Muscle of arm (tissue), 12 donors: ENCODE results near the gene TAF3. TPM values are rescaled to one million over a fixed set of nuclear protein-coding genes. Genes with fewer than 3 reads are reported as not detected.
"Not testable (repeated sequence)": the region's sequence is repeated elsewhere in the genome, so short reads cannot be mapped to it uniquely, and the experiment has no call there.

Experiments
- DNase-seq: peaks from one replicate; pipeline ENCODE4 v3.0.0-alpha.2; 2013
- polyA plus RNA-seq, 12 donors: library from polyadenylated mRNA; unstranded; fragments of 120-200 nt; gene quantifications; one replicate each; pipeline ENCODE4 v1.2.1, GENCODE V29; 2013; ENCODE audit not compliant: insufficient read length in 12 of 12

Gene TAF3
- polyA plus RNA-seq, 12 donors: 5.3 to 10.7 (median 5.8) TPM; not detected in 1

GRCh38 chr10:7971949-7972348 is 153.6 kb downstream of the TAF3 start:
- DNase-seq: no peak

- DNase-seq: no peak
Observed at GRCh38 chr10:7972367-7972766, 154.1 kb downstream of the TAF3 start.

DNA sequence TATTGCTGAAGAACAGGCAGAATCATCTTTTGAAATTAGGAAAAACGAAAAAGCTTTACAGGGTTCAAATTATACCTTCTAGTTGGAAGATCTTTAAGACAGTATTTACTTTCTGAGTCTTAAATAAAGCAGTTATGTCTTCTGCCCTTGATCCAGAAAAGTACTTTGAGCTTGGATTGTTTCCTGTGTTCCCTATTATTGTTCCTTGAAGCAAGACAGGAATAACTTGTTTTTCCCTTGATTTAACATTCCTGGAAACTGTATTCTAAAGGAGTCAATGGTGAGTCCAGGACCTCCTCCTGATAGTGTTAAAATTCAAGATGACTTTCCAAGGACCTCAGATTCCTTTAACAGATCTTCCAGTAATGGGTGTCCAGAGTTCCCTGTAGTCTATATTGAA is 161.9 kb downstream of the TAF3 start:
- DNase-seq: no peak

DNA sequence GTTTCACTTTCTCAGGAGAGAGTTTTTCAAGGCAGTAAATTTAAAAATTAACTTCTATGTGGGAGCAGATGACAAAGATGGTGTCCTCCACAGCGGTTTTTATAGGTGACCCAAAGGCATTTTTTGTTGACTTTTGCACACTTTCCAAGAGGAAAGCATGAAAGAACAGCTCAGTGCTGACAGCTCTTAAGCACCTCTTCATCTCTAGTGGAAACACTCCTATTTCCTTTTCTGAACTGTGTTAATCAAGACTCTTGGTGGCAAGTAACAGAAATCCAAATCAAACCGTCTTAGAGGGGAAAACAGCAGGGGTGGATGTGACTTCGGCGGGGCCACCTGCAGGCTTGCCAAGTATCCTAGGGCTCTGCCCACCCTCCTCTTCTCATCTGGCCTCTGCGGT is 164.4 kb downstream of the TAF3 start:
- no peak for DNase-seq

GRCh38 chr10:7984325-7984724 is 166.0 kb downstream of the TAF3 start:
- no peak for DNase-seq

DNA sequence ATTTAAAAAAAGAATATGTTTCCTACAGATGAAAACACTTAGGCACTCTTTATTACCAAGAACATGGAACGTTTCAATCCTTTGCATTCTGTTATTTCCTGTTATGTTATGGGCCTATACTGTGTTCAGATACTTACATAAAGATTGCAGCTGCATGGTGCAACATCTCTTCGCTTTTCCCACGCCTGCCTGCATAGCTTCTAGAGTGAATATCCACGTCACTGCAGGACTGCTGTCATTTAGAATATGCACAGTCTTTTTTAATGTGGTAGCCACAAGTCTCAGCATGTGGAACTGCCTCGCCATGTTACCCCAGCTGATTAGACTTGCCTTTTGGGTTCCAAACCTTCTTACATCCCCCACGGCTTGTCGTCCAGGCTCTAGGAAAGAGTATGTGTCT is 166.6 kb downstream of the TAF3 start:
- no peak for DNase-seq

- DNase-seq: no peak
Observed at GRCh38 chr10:7986851-7987250, 168.5 kb downstream of the TAF3 start.

- no peak for DNase-seq
Observed at GRCh38 chr10:7988989-7989388, 170.7 kb downstream of the TAF3 start.

DNA sequence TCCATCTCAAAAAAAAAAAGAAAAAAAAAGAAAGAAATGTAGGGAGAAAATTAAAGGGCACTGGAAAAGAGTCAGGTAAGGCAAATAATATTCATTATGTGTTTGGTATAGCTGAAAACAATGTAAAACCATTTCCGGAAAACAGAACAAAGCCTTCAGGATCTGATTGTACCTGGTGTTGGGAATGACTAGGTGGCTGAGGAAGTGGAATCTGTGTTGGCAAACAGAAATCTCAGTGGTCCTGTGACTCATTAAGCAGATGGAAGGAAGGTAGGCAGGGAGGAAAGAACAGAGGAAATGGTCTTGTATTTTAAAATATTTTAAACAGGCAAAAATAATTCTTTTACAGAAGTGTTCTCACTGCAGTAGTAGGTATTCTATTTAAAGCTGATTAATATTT is 180.5 kb downstream of the TAF3 start:
- DNase-seq: no peak

DNA sequence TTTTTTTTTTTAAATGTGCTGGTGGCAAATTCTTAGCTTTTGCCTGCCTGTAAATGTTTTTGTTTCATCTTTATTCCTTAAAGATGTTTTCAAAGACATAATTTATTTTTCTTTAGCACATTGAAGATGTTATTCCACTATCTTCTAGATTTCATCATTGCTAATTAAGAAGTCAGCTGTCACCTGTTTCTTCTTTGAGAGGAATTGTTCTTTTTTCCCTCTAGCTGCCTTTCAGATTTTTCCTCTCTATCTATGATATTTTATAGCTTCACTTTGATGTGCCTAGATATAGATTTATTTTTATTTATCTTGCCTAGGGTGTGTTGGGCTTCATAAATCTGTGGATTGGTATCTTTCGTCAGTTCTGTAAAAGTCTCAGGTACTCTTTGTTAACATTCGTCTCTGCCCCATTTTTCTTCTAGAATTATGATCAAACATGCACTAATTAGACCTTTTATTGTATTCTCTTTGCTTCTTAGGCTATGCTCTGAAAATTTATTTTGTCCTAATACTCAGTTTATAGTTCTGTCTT is 186.2 kb downstream of the TAF3 start:
- no peak for DNase-seq

DNA sequence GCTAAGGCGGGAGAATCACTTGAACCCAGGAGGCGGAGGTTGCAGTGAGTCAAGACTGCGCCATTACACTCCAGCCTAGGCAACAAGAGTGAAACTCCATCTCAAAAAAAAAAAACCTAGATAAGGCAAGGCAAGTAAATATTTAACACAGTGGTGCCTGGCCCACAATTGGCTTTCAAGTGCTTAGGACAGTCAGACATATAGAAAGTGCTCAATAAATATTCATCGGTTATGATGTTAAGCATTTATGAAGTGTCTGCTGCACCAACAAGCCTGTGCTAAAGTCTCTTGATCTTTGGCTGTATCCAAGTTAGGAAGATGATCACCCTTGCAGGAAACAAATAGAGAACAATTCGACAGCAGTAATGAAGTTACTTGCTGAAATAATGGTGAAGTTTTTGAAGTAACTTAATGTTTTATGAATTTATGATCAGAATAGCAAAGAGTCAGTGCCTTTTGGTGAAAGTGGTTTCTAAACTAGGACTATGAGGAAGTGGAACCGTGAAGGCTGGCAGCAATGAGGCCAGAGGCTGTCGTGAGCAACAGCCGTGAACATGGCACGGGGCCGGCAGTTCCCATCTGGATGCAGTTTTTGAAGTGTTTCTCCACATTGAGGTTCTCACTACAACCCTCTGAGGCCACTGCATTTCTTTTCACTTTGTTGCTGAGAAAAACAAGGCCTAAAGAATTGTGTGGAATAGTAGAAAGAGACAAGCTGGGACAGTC is 188.1 kb downstream of the TAF3 start:
- no peak for DNase-seq

DNA sequence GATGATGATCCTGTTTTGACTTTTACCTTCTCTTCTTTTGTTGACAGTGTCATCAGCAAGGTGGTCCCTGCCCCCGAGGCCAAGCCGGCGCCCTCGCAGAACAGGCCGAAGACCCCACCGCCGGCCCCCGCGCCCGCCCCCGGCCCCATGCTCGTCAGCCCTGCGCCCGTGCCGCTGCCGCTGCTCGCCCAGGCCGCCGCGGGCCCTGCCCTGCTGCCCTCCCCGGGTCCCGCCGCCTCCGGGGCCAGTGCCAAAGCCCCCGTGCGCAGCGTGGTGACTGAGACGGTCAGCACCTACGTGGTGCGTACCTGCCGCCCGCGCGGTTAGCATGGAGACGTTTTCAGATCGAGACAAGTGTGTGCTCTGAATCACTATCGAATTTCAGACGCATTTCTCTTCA is 190.7 kb downstream of the TAF3 start:
- DNase-seq: no peak

DNA sequence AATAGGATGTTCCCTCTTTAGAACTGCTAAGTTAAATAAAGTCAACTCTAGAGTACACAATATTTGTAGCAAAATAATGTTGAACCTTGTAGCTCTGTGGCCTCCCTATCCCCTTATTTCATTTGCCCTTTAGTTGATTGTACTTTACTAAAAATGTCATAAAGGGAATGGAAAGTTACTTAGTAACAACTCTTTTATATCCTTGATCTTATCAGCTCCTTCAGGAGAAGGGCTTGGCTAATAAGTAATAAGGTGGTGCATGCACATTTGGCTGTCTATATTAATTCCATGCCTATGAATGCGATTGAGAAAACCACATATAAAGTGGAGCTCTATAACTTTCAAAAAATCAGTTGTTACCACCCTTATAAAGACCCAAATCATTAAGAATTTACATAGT is 194.7 kb downstream of the TAF3 start:
- DNase-seq: no peak

GRCh38 chr10:8013619-8014018 is 195.3 kb downstream of the TAF3 start:
- DNase-seq: no peak

- DNase-seq: no peak
Observed at GRCh38 chr10:8014649-8015048, 196.3 kb downstream of the TAF3 start.

- no peak for DNase-seq
Observed at GRCh38 chr10:8017277-8017676, 199.0 kb downstream of the TAF3 start.

DNA sequence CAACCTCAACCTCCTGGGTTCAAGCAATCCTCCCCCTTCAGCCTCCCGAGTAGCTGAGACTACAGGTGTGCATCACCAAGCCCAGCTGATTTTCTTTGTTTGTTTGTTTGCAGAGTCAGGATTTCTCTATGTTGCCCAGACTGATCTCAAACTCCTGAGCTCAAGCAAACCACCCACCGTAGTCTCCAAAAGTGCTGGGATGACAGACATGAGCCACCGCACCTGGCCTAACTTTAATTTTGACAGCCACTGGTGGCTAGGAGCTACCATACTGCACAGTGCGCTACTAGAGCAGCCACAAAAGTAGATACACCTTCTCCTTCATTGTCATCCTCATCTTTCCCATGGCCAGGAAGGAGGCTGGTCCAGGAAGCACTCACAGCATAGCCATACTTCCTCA is 205.0 kb downstream of the TAF3 start:
- no peak for DNase-seq

GRCh38 chr10:8023851-8024250 is 205.5 kb downstream of the TAF3 start:
- no peak for DNase-seq

DNA sequence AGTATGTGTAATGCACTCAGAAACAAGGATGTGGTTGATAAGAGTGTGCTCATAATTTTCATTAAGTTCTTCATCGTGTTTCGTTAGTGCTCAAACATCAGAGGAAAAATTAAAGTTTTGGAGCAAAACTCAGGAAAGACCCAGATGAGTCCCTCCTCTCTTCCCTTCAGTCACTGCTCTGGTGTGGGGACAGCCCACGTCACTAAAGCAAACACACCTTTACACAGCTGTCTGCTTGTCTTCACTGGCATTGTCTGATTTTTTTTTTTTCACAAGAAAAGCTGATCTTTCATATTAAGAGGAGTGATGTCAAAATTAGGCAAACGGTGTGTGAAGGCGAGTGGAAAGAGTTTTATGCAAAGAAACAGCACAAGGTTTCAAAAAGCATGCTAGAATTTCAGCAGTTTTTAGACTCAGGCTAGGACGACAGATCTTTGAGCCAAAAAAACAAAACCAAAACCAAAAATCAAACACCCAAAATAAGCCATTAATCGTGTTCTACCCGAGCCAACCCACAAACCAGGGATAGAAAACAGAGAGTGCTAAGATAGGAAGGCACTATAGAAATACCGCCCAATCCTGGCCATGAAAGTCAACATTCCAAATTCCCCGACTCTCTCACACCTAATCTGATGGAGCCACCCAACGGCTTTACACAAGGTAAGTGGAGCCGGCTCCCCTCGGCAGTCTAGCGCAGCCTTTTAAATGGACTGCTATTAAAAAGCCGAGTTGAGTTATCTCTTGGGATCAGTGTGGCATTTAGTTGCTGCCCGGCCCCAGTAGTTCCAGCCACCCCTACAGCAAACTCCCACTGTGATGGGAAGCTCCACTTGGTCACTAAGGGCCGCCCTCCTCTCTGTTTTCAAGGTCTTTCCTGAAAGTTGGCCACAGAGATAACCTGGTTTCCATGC is 208.3 kb downstream of the TAF3 start:
- DNase-seq: no peak

GRCh38 chr10:8031211-8031610 is 212.9 kb downstream of the TAF3 start:
- DNase-seq: not testable (repeated sequence)

DNA sequence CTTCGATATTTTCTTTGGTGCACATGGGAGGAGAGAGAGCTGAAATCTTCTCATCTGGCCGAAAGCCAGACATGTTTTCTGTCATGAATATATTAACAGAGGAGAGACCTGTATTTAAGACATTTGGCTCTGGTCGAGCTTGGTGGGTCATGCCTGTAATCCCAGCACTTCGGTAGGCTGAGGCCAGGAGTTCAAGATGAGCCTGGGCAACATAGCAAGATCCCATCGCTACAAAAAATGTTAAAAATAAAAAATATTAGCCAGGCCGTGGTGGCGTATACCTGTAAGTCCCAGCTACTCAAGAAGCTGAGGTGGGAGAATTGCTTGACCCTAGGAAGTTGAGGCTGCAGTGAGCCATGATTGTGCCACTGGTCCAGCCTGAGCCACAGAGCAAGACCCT is 214.3 kb downstream of the TAF3 start:
- no peak for DNase-seq

- no peak for DNase-seq
Observed at GRCh38 chr10:8033812-8034465, 215.6 kb downstream of the TAF3 start.
